Measurements from ENCODE around the gene ELP1. TPM values are rescaled to one million over a fixed set of nuclear protein-coding genes. Genes with fewer than 3 reads are reported as not detected.
"Not testable (repeated sequence)": the region's sequence is repeated elsewhere in the genome, so short reads cannot be mapped to it uniquely, and the experiment has no call there.

Gene ELP1
- total RNA-seq, 3 donors from 2014 or later (not counting 1 experiment from before 2014, with no cell fraction given), result 21.8 to 33.0 (median 28.2) TPM

DNA sequence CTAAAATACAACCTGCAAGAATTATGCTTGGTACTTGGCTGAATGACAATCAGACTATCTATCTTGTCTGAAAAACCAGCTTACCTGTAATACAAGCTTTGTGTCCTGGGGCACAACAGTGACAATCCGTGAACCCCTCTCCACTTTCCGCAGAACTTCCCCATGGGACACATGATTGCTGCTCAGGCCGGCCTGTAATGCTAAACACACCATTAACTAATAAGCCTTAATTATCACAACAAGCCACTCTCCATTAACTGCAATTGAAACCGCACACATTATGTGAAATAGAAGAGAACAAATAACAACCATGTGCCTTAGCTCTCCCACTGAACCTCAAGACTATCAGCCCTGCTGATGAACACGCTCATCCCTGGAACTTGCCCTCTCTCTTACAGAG lies 33.7 kb downstream of the ELP1 start:
- no peaks in the 10 kb centered on the region for H3K27me3 ChIP-seq (ENCODE audit: control insufficient read depth, insufficient read depth, low read length)
- H3K4me1 ChIP-seq (ENCODE audit: control insufficient read depth, insufficient read depth, low read length), result no peaks in the 10 kb centered on the region
- no peak overlapping the region for H3K27ac ChIP-seq (ENCODE audit: low read length)
- no peaks in the 10 kb centered on the region for H3K9me3 Mint-ChIP-seq
- WGBS (ENCODE audit: insufficient coverage), result 77% methylated on average over 5 of the region's 5 CpGs
- ATAC-seq (no peak), DNase-seq (no peak)
- peaks cover 87% of the 10 kb centered on the region for H3K36me3 ChIP-seq (ENCODE audit: control insufficient read depth, insufficient read depth, low read length)
- no peaks in the 10 kb centered on the region for H3K9me3 ChIP-seq (ENCODE audit: control insufficient read depth, insufficient read depth, low read length)
- H3K27me3 Mint-ChIP-seq (ENCODE audit: low read depth in 2 of 2), result no peaks in the 10 kb centered on the region
- no peak overlapping the region for H3K4me3 Mint-ChIP-seq
- no peak for TF ChIP-seq CTCF (IDR thresholded peaks at IDR 0.05)
- H3K4me1 Mint-ChIP-seq, result no peaks in the 10 kb centered on the region
- H3K4me3 ChIP-seq (ENCODE audit: low read length), result no peak overlapping the region
- peaks cover 43% of the 10 kb centered on the region for H3K36me3 Mint-ChIP-seq
- intact Hi-C loops (cut with micrococcal nuclease), result no loop called here
- H3K27ac Mint-ChIP-seq, result no peak overlapping the region

DNA sequence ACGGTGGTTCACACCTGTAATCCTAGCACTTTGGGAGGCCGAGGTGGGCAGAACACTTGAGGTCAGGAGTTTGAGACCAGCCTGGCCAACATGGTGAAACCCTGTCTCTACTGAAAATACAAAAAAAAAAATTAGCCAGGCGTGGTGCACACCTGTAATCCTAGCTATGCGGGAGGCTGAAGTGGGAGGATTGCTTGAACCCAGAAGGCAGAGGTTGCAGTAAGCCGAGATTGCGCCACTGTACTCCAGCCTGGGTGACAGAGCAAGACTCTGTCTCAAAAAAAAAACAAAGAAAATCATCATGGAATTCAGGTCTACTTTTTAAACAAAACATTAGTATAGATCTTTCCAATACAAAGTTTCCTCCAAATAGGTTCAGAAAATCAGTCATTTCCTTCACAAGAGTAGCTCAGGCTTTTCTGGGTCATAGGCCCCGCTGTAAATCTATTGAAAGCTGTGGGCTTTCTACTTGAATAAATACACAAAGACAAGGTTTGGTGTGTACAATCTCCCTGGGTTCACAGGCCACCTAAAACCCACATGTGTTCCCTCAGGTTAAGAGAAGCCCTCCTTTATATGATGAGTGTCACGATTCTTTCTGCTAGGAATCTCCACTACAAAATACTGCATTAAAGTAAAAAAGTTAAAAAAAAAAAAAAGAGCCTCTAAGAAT lies 34.8 kb downstream of the ELP1 start:
- H3K4me1 Mint-ChIP-seq; DNase-seq; H3K4me3 Mint-ChIP-seq; H3K4me3 ChIP-seq (ENCODE audit: low read length); H3K27ac ChIP-seq (ENCODE audit: low read length); H3K27me3 Mint-ChIP-seq (ENCODE audit: low read depth in 2 of 2); H3K9me3 Mint-ChIP-seq; H3K4me1 ChIP-seq (ENCODE audit: control insufficient read depth, insufficient read depth, low read length); H3K27ac Mint-ChIP-seq; H3K27me3 ChIP-seq (ENCODE audit: control insufficient read depth, insufficient read depth, low read length); ATAC-seq; H3K9me3 ChIP-seq (ENCODE audit: control insufficient read depth, insufficient read depth, low read length); intact Hi-C loops (cut with micrococcal nuclease): not testable (repeated sequence)
- 89% methylated on average over 7 of the region's 8 CpGs for WGBS (ENCODE audit: insufficient coverage)
- H3K36me3 ChIP-seq (ENCODE audit: control insufficient read depth, insufficient read depth, low read length), result peaks cover 86% of the 10 kb centered on the region
- H3K36me3 Mint-ChIP-seq, result peaks cover 44% of the 10 kb centered on the region

GRCh38 chr9:108897324-108898096 lies 36.4 kb downstream of the ELP1 start:
- Histone ChIP-seq H3K27me3 (ENCODE audit: control insufficient read depth, insufficient read depth, low read length) (no peaks in the 10 kb centered on the region), H3K4me3 (ENCODE audit: low read length) (no peak overlapping the region), H3K36me3 (ENCODE audit: control insufficient read depth, insufficient read depth, low read length) (peaks cover 87% of the 10 kb centered on the region), H3K9me3 (ENCODE audit: control insufficient read depth, insufficient read depth, low read length) (no peaks in the 10 kb centered on the region), H3K4me1 (ENCODE audit: control insufficient read depth, insufficient read depth, low read length) (no peaks in the 10 kb centered on the region), H3K27ac (ENCODE audit: low read length) (no peak overlapping the region)
- no peak for TF ChIP-seq CTCF (IDR thresholded peaks at IDR 0.05)
- intact Hi-C loops (cut with micrococcal nuclease), result no loop called here
- Mint-ChIP-seq H3K27me3 (ENCODE audit: low read depth in 2 of 2) (no peaks in the 10 kb centered on the region), H3K4me1 (no peaks in the 10 kb centered on the region), H3K27ac (no peak overlapping the region), H3K4me3 (no peak overlapping the region), H3K36me3 (peaks cover 42% of the 10 kb centered on the region), H3K9me3 (no peaks in the 10 kb centered on the region)
- no CpG with 5 or more reads among the region's 2 CpGs for WGBS (ENCODE audit: insufficient coverage)
- DNase-seq (no peak), ATAC-seq (no peak)

DNA sequence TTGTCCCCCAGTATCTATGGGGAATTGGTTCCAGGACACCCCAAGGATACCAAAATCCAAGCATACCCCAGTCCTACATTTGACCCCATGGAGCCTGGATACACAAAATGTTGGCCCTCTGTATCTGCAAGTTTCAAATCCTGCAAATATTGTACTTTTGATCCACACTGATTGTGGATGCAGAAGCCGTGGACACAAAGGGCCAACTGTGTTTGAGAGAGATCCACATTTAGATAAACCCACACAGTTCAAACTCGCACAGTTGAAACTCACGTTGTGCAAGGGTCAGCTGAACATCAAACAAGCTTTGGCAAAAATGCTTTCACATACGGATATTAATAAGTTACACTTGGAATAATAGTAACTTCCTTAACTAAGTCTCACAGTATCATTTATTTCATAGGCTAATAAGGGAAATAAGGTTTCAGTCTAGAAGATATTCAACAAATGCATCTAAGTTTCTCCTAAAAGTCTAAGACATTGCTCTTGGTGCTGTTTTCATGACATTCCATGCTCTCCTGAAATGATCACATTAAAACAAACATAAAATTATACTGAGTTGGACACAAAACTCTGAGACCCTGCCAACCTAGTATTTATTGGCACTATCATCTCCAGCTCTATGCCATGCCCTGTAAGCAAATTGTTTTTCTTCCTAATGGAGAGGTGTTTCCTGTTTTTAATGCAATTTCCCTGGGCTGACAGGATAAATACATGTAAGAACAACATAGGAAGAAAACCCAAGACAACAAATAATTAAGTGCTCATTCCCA lies 39.5 kb downstream of the ELP1 start:
- Mint-ChIP-seq H3K27me3 (ENCODE audit: low read depth in 2 of 2) (no peaks in the 10 kb centered on the region), H3K4me3 (no peak overlapping the region), H3K9me3 (no peaks in the 10 kb centered on the region), H3K27ac (no peak overlapping the region), H3K36me3 (peaks cover 56% of the 10 kb centered on the region), H3K4me1 (no peaks in the 10 kb centered on the region)
- TF ChIP-seq CTCF (IDR thresholded peaks at IDR 0.05), result no peak
- Histone ChIP-seq H3K9me3 (ENCODE audit: control insufficient read depth, insufficient read depth, low read length) (no peaks in the 10 kb centered on the region), H3K27me3 (ENCODE audit: control insufficient read depth, insufficient read depth, low read length) (no peaks in the 10 kb centered on the region), H3K4me3 (ENCODE audit: low read length) (no peak overlapping the region), H3K36me3 (ENCODE audit: control insufficient read depth, insufficient read depth, low read length) (peaks cover 91% of the 10 kb centered on the region), H3K27ac (ENCODE audit: low read length) (no peak overlapping the region), H3K4me1 (ENCODE audit: control insufficient read depth, insufficient read depth, low read length) (no peaks in the 10 kb centered on the region)
- WGBS (ENCODE audit: insufficient coverage), result 98% methylated on average over 3 of the region's 4 CpGs
- ATAC-seq (no peak), DNase-seq (no peak)
- intact Hi-C loops (cut with micrococcal nuclease), result no loop called here

All from natural killer cell (primary cell).